ENCODE results near the gene ABTB1. TPM values are rescaled to one million over a fixed set of nuclear protein-coding genes. Genes with fewer than 3 reads are reported as not detected.
"Not testable (repeated sequence)": the region's sequence is repeated elsewhere in the genome, so short reads cannot be mapped to it uniquely, and the experiment has no call there.

The ABTB1 gene
- polyA plus RNA-seq, 1 donor: 17.0 TPM

GRCh38 chr3:127678611-127679533 lies 6.1 kb downstream of the ABTB1 start:
- DNase-seq: no peak
- no CpG with 5 or more reads among the region's 12 CpGs for WGBS (ENCODE audit: insufficient coverage, low lambda C conversion rate)
- Histone ChIP-seq H3K9me3 (ENCODE audit: control insufficient read depth, low read depth, low read length) (no peaks in the 10 kb centered on the region), H3K27me3 (ENCODE audit: control insufficient read depth, insufficient read depth, low read length) (no peaks in the 10 kb centered on the region), H3K4me1 (ENCODE audit: control insufficient read depth, insufficient read depth, low read length) (peaks cover 7% of the 10 kb centered on the region), H3K27ac (ENCODE audit: low read length) (no peak overlapping the region), H3K4me3 (ENCODE audit: low read length) (no peak overlapping the region), H3K36me3 (ENCODE audit: control insufficient read depth, insufficient read depth, low read length) (peaks cover 11% of the 10 kb centered on the region)

- no peak overlapping the region for H3K27ac ChIP-seq (ENCODE audit: low read length)
- peaks cover 3% of the 10 kb centered on the region for H3K4me1 ChIP-seq (ENCODE audit: control insufficient read depth, insufficient read depth, low read length)
- H3K27me3 ChIP-seq (ENCODE audit: control insufficient read depth, insufficient read depth, low read length): no peaks in the 10 kb centered on the region
- H3K36me3 ChIP-seq (ENCODE audit: control insufficient read depth, insufficient read depth, low read length): peaks cover 11% of the 10 kb centered on the region
- no peaks in the 10 kb centered on the region for H3K9me3 ChIP-seq (ENCODE audit: control insufficient read depth, low read depth, low read length)
- whole genome bisulfite sequencing (ENCODE audit: insufficient coverage, low lambda C conversion rate): no CpG with 5 or more reads among the region's 21 CpGs
- no peak overlapping the region for H3K4me3 ChIP-seq (ENCODE audit: low read length)
- DNase-seq: no peak
Observed at GRCh38 chr3:127679534-127680145, 6.9 kb downstream of the ABTB1 start.

GRCh38 chr3:127680146-127680661 lies 7.5 kb downstream of the ABTB1 start:
- Histone ChIP-seq H3K27me3 (ENCODE audit: control insufficient read depth, insufficient read depth, low read length) (no peaks in the 10 kb centered on the region), H3K9me3 (ENCODE audit: control insufficient read depth, low read depth, low read length) (no peaks in the 10 kb centered on the region), H3K27ac (ENCODE audit: low read length) (no peak overlapping the region), H3K4me1 (ENCODE audit: control insufficient read depth, insufficient read depth, low read length) (peaks cover 3% of the 10 kb centered on the region), H3K36me3 (ENCODE audit: control insufficient read depth, insufficient read depth, low read length) (peaks cover 11% of the 10 kb centered on the region), H3K4me3 (ENCODE audit: low read length) (no peak overlapping the region)
- no CpG with 5 or more reads among the region's 21 CpGs for WGBS (ENCODE audit: insufficient coverage, low lambda C conversion rate)
- DNase-seq: no peak

GRCh38 chr3:127680798-127681221 lies 8.1 kb downstream of the ABTB1 start:
- Histone ChIP-seq H3K4me3 (ENCODE audit: low read length) (no peak overlapping the region), H3K27me3 (ENCODE audit: control insufficient read depth, insufficient read depth, low read length) (no peaks in the 10 kb centered on the region), H3K36me3 (ENCODE audit: control insufficient read depth, insufficient read depth, low read length) (peaks cover 11% of the 10 kb centered on the region), H3K27ac (ENCODE audit: low read length) (no peak overlapping the region), H3K4me1 (ENCODE audit: control insufficient read depth, insufficient read depth, low read length) (peaks cover 3% of the 10 kb centered on the region), H3K9me3 (ENCODE audit: control insufficient read depth, low read depth, low read length) (no peaks in the 10 kb centered on the region)
- WGBS (ENCODE audit: insufficient coverage, low lambda C conversion rate): no CpG with 5 or more reads among the region's 1 CpG
- no peak for DNase-seq

- WGBS (ENCODE audit: insufficient coverage, low lambda C conversion rate): no CpG with 5 or more reads among the region's 6 CpGs
Observed at GRCh38 chr3:127682175-127682554, 9.4 kb downstream of the ABTB1 start.

GRCh38 chr3:127682561-127682960 lies 9.8 kb downstream of the ABTB1 start:
- H3K36me3 ChIP-seq (ENCODE audit: control insufficient read depth, insufficient read depth, low read length): peaks cover 5% of the 10 kb centered on the region
- no CpG with 5 or more reads among the region's 8 CpGs for WGBS (ENCODE audit: insufficient coverage, low lambda C conversion rate)
- H3K4me1 ChIP-seq (ENCODE audit: control insufficient read depth, insufficient read depth, low read length): no peaks in the 10 kb centered on the region
- H3K4me3 ChIP-seq (ENCODE audit: low read length): no peak overlapping the region
- no peak overlapping the region for H3K27ac ChIP-seq (ENCODE audit: low read length)
- H3K27me3 ChIP-seq (ENCODE audit: control insufficient read depth, insufficient read depth, low read length): no peaks in the 10 kb centered on the region
- no peak for DNase-seq
- H3K9me3 ChIP-seq (ENCODE audit: control insufficient read depth, low read depth, low read length): no peaks in the 10 kb centered on the region

More at GRCh38 chr3:127682175-127682554, 9.4 kb downstream of the ABTB1 start:
- H3K9me3 ChIP-seq (ENCODE audit: control insufficient read depth, low read depth, low read length); H3K27ac ChIP-seq (ENCODE audit: low read length); H3K27me3 ChIP-seq (ENCODE audit: control insufficient read depth, insufficient read depth, low read length); H3K4me1 ChIP-seq (ENCODE audit: control insufficient read depth, insufficient read depth, low read length); H3K36me3 ChIP-seq (ENCODE audit: control insufficient read depth, insufficient read depth, low read length); DNase-seq; H3K4me3 ChIP-seq (ENCODE audit: low read length): not testable (repeated sequence)

GRCh38 chr3:127684871-127685707 lies 12.3 kb downstream of the ABTB1 start:
- Histone ChIP-seq H3K27ac (ENCODE audit: low read length) (no peak overlapping the region), H3K4me3 (ENCODE audit: low read length) (no peak overlapping the region), H3K27me3 (ENCODE audit: control insufficient read depth, insufficient read depth, low read length) (no peaks in the 10 kb centered on the region), H3K4me1 (ENCODE audit: control insufficient read depth, insufficient read depth, low read length) (no peaks in the 10 kb centered on the region), H3K9me3 (ENCODE audit: control insufficient read depth, low read depth, low read length) (no peaks in the 10 kb centered on the region), H3K36me3 (ENCODE audit: control insufficient read depth, insufficient read depth, low read length) (peaks cover under 1% of the 10 kb centered on the region)
- no peak for DNase-seq
- no CpG with 5 or more reads among the region's 22 CpGs for WGBS (ENCODE audit: insufficient coverage, low lambda C conversion rate)

- 94% methylated on average over 3 of the region's 4 CpGs for WGBS (ENCODE audit: insufficient coverage, low lambda C conversion rate)
Observed at GRCh38 chr3:127685708-127686511, 13.2 kb downstream of the ABTB1 start.

GRCh38 chr3:127686512-127686894 lies 13.8 kb downstream of the ABTB1 start:
- no peak overlapping the region for H3K27ac ChIP-seq (ENCODE audit: low read length)

More at GRCh38 chr3:127685708-127686511, 13.2 kb downstream of the ABTB1 start:
- no peaks in the 10 kb centered on the region for H3K4me1 ChIP-seq (ENCODE audit: control insufficient read depth, insufficient read depth, low read length)
- no peak overlapping the region for H3K27ac ChIP-seq (ENCODE audit: low read length)
- H3K4me3 ChIP-seq (ENCODE audit: low read length): no peak overlapping the region
- H3K36me3 ChIP-seq (ENCODE audit: control insufficient read depth, insufficient read depth, low read length): peaks cover 2% of the 10 kb centered on the region
- H3K9me3 ChIP-seq (ENCODE audit: control insufficient read depth, low read depth, low read length): no peaks in the 10 kb centered on the region
- DNase-seq: no peak
- no peaks in the 10 kb centered on the region for H3K27me3 ChIP-seq (ENCODE audit: control insufficient read depth, insufficient read depth, low read length)

More at GRCh38 chr3:127686512-127686894, 13.8 kb downstream of the ABTB1 start:
- peaks cover 4% of the 10 kb centered on the region for H3K36me3 ChIP-seq (ENCODE audit: control insufficient read depth, insufficient read depth, low read length)
- no peaks in the 10 kb centered on the region for H3K9me3 ChIP-seq (ENCODE audit: control insufficient read depth, low read depth, low read length)
- no peaks in the 10 kb centered on the region for H3K4me1 ChIP-seq (ENCODE audit: control insufficient read depth, insufficient read depth, low read length)
- DNase-seq: no peak
- no peak overlapping the region for H3K4me3 ChIP-seq (ENCODE audit: low read length)
- no peaks in the 10 kb centered on the region for H3K27me3 ChIP-seq (ENCODE audit: control insufficient read depth, insufficient read depth, low read length)

Measured in large intestine (tissue), 3 donors.